B cell (primary cell): Measurements from ENCODE around the gene CALR3. TPM values are rescaled to one million over a fixed set of nuclear protein-coding genes. Genes with fewer than 3 reads are reported as not detected.
A peak's percentile ranks its signal among the peaks of the same experiment; 100 is the strongest.
"Not testable (repeated sequence)": the region's sequence is repeated elsewhere in the genome, so short reads cannot be mapped to it uniquely, and the experiment has no call there.

Experiments
- ATAC-seq: fragments of 200-7000 bp; cut with Tn5 transposase; one replicate; pipeline ENCODE4 v1.10.0; 2021; ENCODE audit warnings: low read depth, mild to moderate bottlenecking, moderate number of reproducible peaks, moderate library complexity
- CTCF ChIA-PET: fragments of 350-600 bp; sonication (Branson Sonifier 250); formaldehyde crosslinking; loops from one replicate; lab custom pipeline; 2021; ENCODE audit warnings: antibody characterized with exemption, inconsistent platforms; lab: Charles Lee
- POLR2A ChIA-PET: fragments of 350-600 bp; sonication (Branson Sonifier 250); formaldehyde crosslinking; loops from one replicate; lab custom pipeline; 2021; ENCODE audit warnings: antibody characterized with exemption; lab: Charles Lee
- DNase-seq: peaks from one replicate; pipeline ENCODE4 v3.0.0; 2013
- H2AFZ ChIP-seq: 2 replicates; pipeline ENCODE4 v1.6.1; 2012; ENCODE audit warnings: mild to moderate bottlenecking, low read depth, low read length; ENCODE audit not compliant: insufficient read depth, poor library complexity, severe bottlenecking
- H3K27ac ChIP-seq, 2 donors: 1 replicate in 1 of 2; 2 replicates in 1 of 2; pipeline ENCODE4 v1.5.1; 2012 to 2013; ENCODE audit warnings: low read length in 2 of 2, mild to moderate bottlenecking in 2 of 2, moderate library complexity in 1 of 2
- H3K27me3 ChIP-seq, 4 experiments: fragments of 200-600 bp in 1 of 4; sonication (generic) in 1 of 4; replicated peaks in 1 of 4; 1 replicate in 2 of 4; 2 replicates in 2 of 4; pipeline versions ENCODE4 v1.6.1 to v1.7.0; 2013 to 2016; ENCODE audit warnings: low read length in 3 of 4, mild to moderate bottlenecking in 2 of 4, mixed read lengths in 1 of 4, moderate library complexity in 1 of 4; ENCODE audit not compliant: insufficient read depth in 4 of 4, control insufficient read depth in 3 of 4; ENCODE audit errors: control extremely low read depth in 1 of 4
- H3K36me3 ChIP-seq, 2 experiments: replicated peaks in 1 of 2; 1 replicate in 1 of 2; 2 replicates in 1 of 2; pipeline versions ENCODE4 v1.6.1 to v1.7.1; 2013; ENCODE audit warnings: low read length in 1 of 2; ENCODE audit not compliant: insufficient read depth in 2 of 2, control insufficient read depth in 1 of 2; ENCODE audit errors: control extremely low read depth in 1 of 2, extremely low read depth in 1 of 2
- H3K4me1 ChIP-seq, 2 donors: fragments of 200-600 bp in 1 of 2; sonication (generic) in 1 of 2; 1 replicate in 1 of 2; 2 replicates in 1 of 2; pipeline versions ENCODE4 v1.5.1 to v1.6.1; 2013 to 2017; ENCODE audit warnings: low read length in 2 of 2; ENCODE audit not compliant: control insufficient read depth in 2 of 2, insufficient read depth in 2 of 2
- H3K4me2 ChIP-seq: replicated peaks from 2 replicates; pipeline ENCODE3; 2012; ENCODE audit warnings: mild to moderate bottlenecking, low read depth, low read length; ENCODE audit not compliant: poor library complexity, severe bottlenecking
- H3K4me3 ChIP-seq, 5 experiments: fragments of 200-600 bp in 1 of 5; sonication (generic) in 1 of 5; 1 replicate in 3 of 5; 2 replicates in 2 of 5; pipeline versions ENCODE4 v1.5.1 to v1.7.0; 2011 to 2016; ENCODE audit warnings: low read length in 4 of 5, mild to moderate bottlenecking in 4 of 5, low read depth in 2 of 5, control low read depth in 1 of 5, moderate library complexity in 1 of 5; ENCODE audit not compliant: insufficient read depth in 1 of 5; ENCODE audit errors: control extremely low read depth in 1 of 5, extremely low read depth in 1 of 5
- H3K79me2 ChIP-seq: fragments of 200-600 bp; sonication (generic); one replicate; pipeline ENCODE4 v1.6.0; 2016; ENCODE audit warnings: low read length; ENCODE audit not compliant: control insufficient read depth, insufficient read depth
- H3K9ac ChIP-seq: fragments of 200-600 bp; sonication (generic); 2 replicates; pipeline ENCODE4 v1.6.1; 2017; ENCODE audit warnings: mild to moderate bottlenecking, low read length, moderate library complexity
- H3K9me3 ChIP-seq, 3 donors: one replicate each; pipeline versions ENCODE4 v1.6.1 to v1.7.1; 2013; ENCODE audit warnings: low read length in 2 of 3; ENCODE audit not compliant: control insufficient read depth in 2 of 3, insufficient read depth in 1 of 3; ENCODE audit errors: control extremely low read depth in 1 of 3
- H4K20me1 ChIP-seq: 2 replicates; pipeline ENCODE4 v1.6.0; 2012; ENCODE audit warnings: mild to moderate bottlenecking, low read length; ENCODE audit not compliant: insufficient read depth, control insufficient read depth, poor library complexity, severe bottlenecking
- H3K27ac Mint-ChIP-seq: one replicate; pipeline ENCODE4 v1.8.0; 2021; ENCODE audit warnings: mixed read lengths
- H3K27me3 Mint-ChIP-seq: one replicate; pipeline ENCODE4 v1.8.0; 2021; ENCODE audit warnings: mixed read lengths
- H3K4me1 Mint-ChIP-seq: one replicate; pipeline ENCODE4 v1.8.0; 2021; ENCODE audit warnings: mixed read lengths
- H3K4me3 Mint-ChIP-seq: one replicate; pipeline ENCODE4 v1.8.0; 2021; ENCODE audit warnings: mixed read lengths
- H3K9me3 Mint-ChIP-seq: one replicate; pipeline ENCODE4 v1.8.0; 2022; ENCODE audit warnings: mixed read lengths; ENCODE audit not compliant: insufficient read depth
- EZH2 ChIP-seq: IDR thresholded peaks from 2 replicates; pipeline ENCODE4 v1.6.1; 2012; ENCODE audit warnings: borderline replicate concordance, low read depth, mild to moderate bottlenecking, moderate library complexity, low read length; ENCODE audit not compliant: insufficient read depth, poor library complexity, severe bottlenecking
- WGBS: methylation state at CpG from one replicate; pipeline ENCODE4 v1.1.5; 2013; ENCODE audit warnings: missing lambda C conversion rate; ENCODE audit not compliant: insufficient coverage; 5-methylcytosine and 5-hydroxymethylcytosine counted together
- intact Hi-C: fragments of 100-400 bp; cut with micrococcal nuclease; formaldehyde crosslinking; loops from one replicate; pipeline ENCODE4 v1.10.0; 2022
- polyA plus RNA-seq: library from polyadenylated mRNA; depleted of rRNA; stranded (reverse); fragments of >200 nt; gene quantifications from 2 replicates; pipeline ENCODE4 v1.2.3, GENCODE V29; 2012
- total RNA-seq, 2 donors: library from RNA; stranded (reverse); fragments of 120-200 nt in 1 of 2; gene quantifications; 1 replicate in 1 of 2; 2 replicates in 1 of 2; pipeline versions ENCODE4 v1.2.3 to v1.2.4, GENCODE V29; 2013 to 2022
- TF ChIP-seq, protein P1 (sequence below): fragments of 200-600 bp; IDR thresholded peaks from one replicate; pipeline ENCODE4 v1.8.0; 2022; ENCODE audit warnings: antibody characterized with exemption, mild to moderate bottlenecking

CALR3 gene
- total and polyA plus RNA-seq, 2 donors (not counting 1 experiment from before 2014, with no cell fraction given), result 0.44 TPM; not detected in 1

DNA sequence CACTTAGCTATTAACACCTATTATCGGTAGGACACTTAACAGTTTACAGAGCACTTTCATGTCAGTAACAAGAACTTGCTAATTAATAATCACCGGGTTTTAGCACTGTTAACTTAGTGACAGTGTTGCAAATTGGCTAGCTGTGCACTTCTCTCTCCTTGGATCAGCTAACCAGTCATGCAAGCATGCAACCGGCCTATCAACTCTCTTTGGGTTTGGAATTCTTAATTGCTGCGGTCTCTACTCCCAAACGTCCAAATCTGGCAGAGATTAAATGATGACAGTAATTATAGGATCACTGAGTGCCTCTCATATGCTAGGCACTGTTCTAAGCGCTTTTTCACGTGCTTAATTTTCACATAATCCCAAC lies 25.4 kb downstream of the CALR3 start:
- TF ChIP-seq, protein P1, sequence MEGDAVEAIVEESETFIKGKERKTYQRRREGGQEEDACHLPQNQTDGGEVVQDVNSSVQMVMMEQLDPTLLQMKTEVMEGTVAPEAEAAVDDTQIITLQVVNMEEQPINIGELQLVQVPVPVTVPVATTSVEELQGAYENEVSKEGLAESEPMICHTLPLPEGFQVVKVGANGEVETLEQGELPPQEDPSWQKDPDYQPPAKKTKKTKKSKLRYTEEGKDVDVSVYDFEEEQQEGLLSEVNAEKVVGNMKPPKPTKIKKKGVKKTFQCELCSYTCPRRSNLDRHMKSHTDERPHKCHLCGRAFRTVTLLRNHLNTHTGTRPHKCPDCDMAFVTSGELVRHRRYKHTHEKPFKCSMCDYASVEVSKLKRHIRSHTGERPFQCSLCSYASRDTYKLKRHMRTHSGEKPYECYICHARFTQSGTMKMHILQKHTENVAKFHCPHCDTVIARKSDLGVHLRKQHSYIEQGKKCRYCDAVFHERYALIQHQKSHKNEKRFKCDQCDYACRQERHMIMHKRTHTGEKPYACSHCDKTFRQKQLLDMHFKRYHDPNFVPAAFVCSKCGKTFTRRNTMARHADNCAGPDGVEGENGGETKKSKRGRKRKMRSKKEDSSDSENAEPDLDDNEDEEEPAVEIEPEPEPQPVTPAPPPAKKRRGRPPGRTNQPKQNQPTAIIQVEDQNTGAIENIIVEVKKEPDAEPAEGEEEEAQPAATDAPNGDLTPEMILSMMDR, result no peak
- no peak for TF ChIP-seq EZH2
- H3K27me3 ChIP-seq, result no peaks in the 10 kb centered on the region
- POLR2A ChIA-PET, result interaction anchor here (0.5 to 0.6 kb wide), 2 partner anchors 11 to 25 kb away, joined by 6 to 9 read pairs; partner anchors contain the start of genes C19orf44 and CALR3
- H3K4me1 Mint-ChIP-seq, result peaks cover 42% of the 10 kb centered on the region
- intact Hi-C loops, result no loop called here
- DNase-seq (no peak), ATAC-seq (no peak)
- peak overlapping the region; percentile 77 for H3K9ac ChIP-seq
- peaks cover 0 to 6% of the 10 kb centered on the region in 2 experiments for H3K36me3 ChIP-seq
- no peaks in the 10 kb centered on the region for H3K9me3 Mint-ChIP-seq
- H3K79me2 ChIP-seq, result peaks cover 66% of the 10 kb centered on the region
- CTCF ChIA-PET, result interaction anchor here (0.5 to 0.6 kb wide), 2 partner anchors 90 to 207 kb away, joined by 3 read pairs; no protein-coding TSS in a partner anchor
- H3K4me1 ChIP-seq, result peaks cover 13 to 35% of the 10 kb centered on the region in 2 donors
- H3K27ac ChIP-seq, result no peak overlapping the region
- peak overlapping the region; percentile 95 for H3K4me3 Mint-ChIP-seq
- H3K9me3 ChIP-seq, result peaks cover 0 to 2% (median 0%) of the 10 kb centered on the region in 3 donors
- peak overlapping the region; percentile 91 for H3K4me2 ChIP-seq
- H3K27ac Mint-ChIP-seq, result peak overlapping the region; percentile 66
- no peaks in the 10 kb centered on the region for H3K27me3 Mint-ChIP-seq
- no CpG with 5 or more reads among the region's 7 CpGs for WGBS
- peak overlapping the region in 4 of 5 experiments; percentile 73 to 92 (median 78) for H3K4me3 ChIP-seq
- H4K20me1 ChIP-seq, result peaks cover 40% of the 10 kb centered on the region
- no peak overlapping the region for H2AFZ ChIP-seq

DNA sequence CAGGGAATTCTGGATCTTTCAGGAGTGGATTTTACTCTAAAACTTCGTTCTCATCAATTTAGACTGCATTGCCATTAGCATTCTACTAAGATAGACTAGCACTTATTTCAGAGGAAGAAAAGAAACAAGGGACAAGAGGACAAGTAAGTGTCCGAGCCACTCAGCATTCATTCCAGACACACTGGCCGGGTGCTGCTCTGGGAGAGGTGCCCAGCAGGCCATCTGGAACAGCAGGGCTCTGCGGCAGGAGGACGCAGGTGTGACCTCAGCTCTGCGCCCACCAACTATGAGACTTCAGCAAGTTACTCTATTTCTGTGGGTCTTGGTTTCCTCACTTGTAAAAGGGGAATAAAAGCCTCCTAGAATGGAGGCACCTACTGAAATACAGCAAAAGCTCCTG lies 28.4 kb downstream of the CALR3 start:
- Histone ChIP-seq H3K4me3 (no peak overlapping the region), H3K9me3 (no peaks in the 10 kb centered on the region), H4K20me1 (peaks cover 68% of the 10 kb centered on the region), H3K9ac (no peak overlapping the region), H3K36me3 (peaks cover 0 to 6% of the 10 kb centered on the region in 2 experiments), H3K27ac (no peak overlapping the region), H3K4me2 (no peak overlapping the region), H2AFZ (no peak overlapping the region), H3K4me1 (peaks cover 21 to 43% of the 10 kb centered on the region in 2 donors), H3K27me3 (no peaks in the 10 kb centered on the region), H3K79me2 (peaks cover 96% of the 10 kb centered on the region)
- no peaks in the 10 kb centered on the region for H3K27me3 Mint-ChIP-seq
- ATAC-seq (no peak), DNase-seq (no peak)
- no peaks in the 10 kb centered on the region for H3K9me3 Mint-ChIP-seq
- intact Hi-C loops, result no loop called here
- peak overlapping the region; percentile 17 for H3K27ac Mint-ChIP-seq
- H3K4me1 Mint-ChIP-seq, result peaks cover 66% of the 10 kb centered on the region
- TF ChIP-seq EZH2, result no peak
- TF ChIP-seq, protein P1, result no peak
- H3K4me3 Mint-ChIP-seq, result no peak overlapping the region
- whole genome bisulfite sequencing, result 92% methylated on average over 2 of the region's 6 CpGs
- ChIA-PET CTCF (interaction anchor here (0.5 kb wide), 1 partner anchor 1895 kb away, joined by 3 read pairs; no protein-coding TSS in a partner anchor), POLR2A (no interaction called here)

DNA sequence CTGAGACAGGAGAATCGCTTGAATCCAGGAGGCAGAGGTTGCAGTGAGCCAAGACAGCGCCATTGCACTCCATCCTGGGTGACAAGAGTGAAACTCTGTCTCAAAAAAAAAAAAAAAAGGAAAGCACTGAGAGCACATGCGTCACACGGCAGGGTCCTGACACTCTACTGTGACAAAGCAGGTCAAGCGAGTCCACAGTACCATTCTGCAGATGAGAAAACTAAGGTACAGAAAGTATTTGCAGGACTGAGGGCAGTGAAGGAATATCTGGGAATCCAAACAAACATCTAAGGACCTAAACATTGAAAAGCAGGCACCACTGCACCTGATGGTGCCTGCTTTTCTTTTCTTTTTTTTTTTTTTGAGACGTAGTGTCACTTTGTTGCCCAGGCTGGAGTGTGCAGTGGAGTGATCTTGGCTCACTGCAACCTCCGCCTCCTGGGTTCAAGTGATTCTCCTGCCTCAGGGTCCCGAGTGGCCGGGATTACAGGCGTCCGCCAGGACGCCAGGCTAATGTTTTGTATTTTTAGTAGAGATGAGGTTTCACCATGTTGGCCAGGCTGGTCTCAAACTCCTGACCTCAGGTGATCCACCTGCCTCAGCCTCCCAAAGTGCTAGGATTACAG lies 29.1 kb downstream of the CALR3 start:
- H3K36me3 ChIP-seq, H2AFZ ChIP-seq, H3K27ac ChIP-seq, POLR2A ChIA-PET, H3K4me3 Mint-ChIP-seq, H3K9me3 Mint-ChIP-seq, H3K4me3 ChIP-seq, H3K4me2 ChIP-seq, intact Hi-C loops, H3K27me3 ChIP-seq, H3K27me3 Mint-ChIP-seq, DNase-seq, H3K27ac Mint-ChIP-seq, H3K9me3 ChIP-seq, ATAC-seq, H3K9ac ChIP-seq: not testable (repeated sequence)
- peaks cover 74% of the 10 kb centered on the region for H4K20me1 ChIP-seq
- peaks cover 21 to 39% of the 10 kb centered on the region in 2 donors for H3K4me1 ChIP-seq
- CTCF ChIA-PET, result interaction anchor here (0.5 kb wide), 1 partner anchor 1896 kb away, joined by 3 read pairs; no protein-coding TSS in a partner anchor
- peaks cover 70% of the 10 kb centered on the region for H3K4me1 Mint-ChIP-seq
- peaks cover 97% of the 10 kb centered on the region for H3K79me2 ChIP-seq
- 100% methylated on average over 5 of the region's 12 CpGs for WGBS
